Nephron progenitor cell (in vitro differentiated cells): Measurements from ENCODE around the gene TDRKH.

ENCODE experiments used
- DNase-seq: peaks from one replicate; pipeline ENCODE4 v3.0.0; 2021
- H3K27ac Mint-ChIP-seq: 2 replicates; pipeline ENCODE4 v1.8.0; 2021; ENCODE audit warnings: mild to moderate bottlenecking, moderate library complexity, mixed read lengths
- H3K27me3 Mint-ChIP-seq: 2 replicates; pipeline ENCODE4 v1.8.0; 2021; ENCODE audit warnings: mild to moderate bottlenecking, low read depth, mixed read lengths; ENCODE audit not compliant: poor library complexity
- H3K36me3 Mint-ChIP-seq: 2 replicates; pipeline ENCODE4 v1.8.0; 2021; ENCODE audit warnings: low read depth, mixed read lengths
- H3K4me1 Mint-ChIP-seq: 2 replicates; pipeline ENCODE4 v1.8.0; 2021; ENCODE audit warnings: mixed read lengths
- H3K4me3 Mint-ChIP-seq: 2 replicates; pipeline ENCODE4 v1.8.0; 2021; ENCODE audit warnings: mild to moderate bottlenecking, moderate library complexity, mixed read lengths
- H3K9me3 Mint-ChIP-seq: 2 replicates; pipeline ENCODE4 v1.8.0; 2021; ENCODE audit warnings: mild to moderate bottlenecking, moderate library complexity, mixed read lengths
- CTCF ChIP-seq: fragments of 200-600 bp; sonication (generic); IDR thresholded peaks from 2 replicates; pipeline ENCODE4 v1.5.0; 2021; ENCODE audit warnings: antibody characterized with exemption

The TDRKH gene

GRCh38 chr1:151760597-151761385, 29.5 kb downstream of the TDRKH start:
- peaks cover 41% of the 10 kb centered on the region for H3K36me3 Mint-ChIP-seq
- H3K27me3 Mint-ChIP-seq = no peaks in the 10 kb centered on the region
- H3K27ac Mint-ChIP-seq = no peak overlapping the region
- TF ChIP-seq CTCF = no peak
- H3K9me3 Mint-ChIP-seq = no peaks in the 10 kb centered on the region
- H3K4me3 Mint-ChIP-seq = peak overlapping the region; percentile 57
- H3K4me1 Mint-ChIP-seq = peaks cover 19% of the 10 kb centered on the region
- no peak for DNase-seq

GRCh38 chr1:151759241-151759640, 31.1 kb downstream of the TDRKH start:
- H3K27ac Mint-ChIP-seq = no peak overlapping the region
- H3K27me3 Mint-ChIP-seq = no peaks in the 10 kb centered on the region
- H3K4me3 Mint-ChIP-seq = no peak overlapping the region
- H3K9me3 Mint-ChIP-seq = no peaks in the 10 kb centered on the region
- no peak for DNase-seq
- peaks cover 41% of the 10 kb centered on the region for H3K36me3 Mint-ChIP-seq
- TF ChIP-seq CTCF = no peak
- peaks cover 16% of the 10 kb centered on the region for H3K4me1 Mint-ChIP-seq

GRCh38 chr1:151756291-151756690, 34.0 kb downstream of the TDRKH start:
- Mint-ChIP-seq H3K4me3 (no peak overlapping the region), H3K27ac (no peak overlapping the region), H3K36me3 (peaks cover 27% of the 10 kb centered on the region), H3K4me1 (no peaks in the 10 kb centered on the region), H3K27me3 (peaks cover 13% of the 10 kb centered on the region), H3K9me3 (no peaks in the 10 kb centered on the region)
- no peak for DNase-seq
- no peak for TF ChIP-seq CTCF

GRCh38 chr1:151741516-151741915, 48.8 kb downstream of the TDRKH start:
- Mint-ChIP-seq H3K27me3 (peaks cover 60% of the 10 kb centered on the region), H3K36me3 (no peaks in the 10 kb centered on the region), H3K4me1 (no peaks in the 10 kb centered on the region), H3K9me3 (peaks cover 19% of the 10 kb centered on the region), H3K27ac (peak overlapping the region; percentile 37), H3K4me3 (no peak overlapping the region)
- no peak for TF ChIP-seq CTCF
- no peak for DNase-seq

GRCh38 chr1:151739590-151740355, 50.5 kb downstream of the TDRKH start:
- H3K4me1 Mint-ChIP-seq = no peaks in the 10 kb centered on the region
- H3K4me3 Mint-ChIP-seq = no peak overlapping the region
- no peak overlapping the region for H3K27ac Mint-ChIP-seq
- H3K36me3 Mint-ChIP-seq = no peaks in the 10 kb centered on the region
- no peak for DNase-seq
- H3K27me3 Mint-ChIP-seq = peaks cover 46% of the 10 kb centered on the region
- TF ChIP-seq CTCF = no peak
- H3K9me3 Mint-ChIP-seq = peaks cover 21% of the 10 kb centered on the region
